ENCODE measurements around the gene AP2A2. TPM values are rescaled to one million over a fixed set of nuclear protein-coding genes. Genes with fewer than 3 reads are reported as not detected.
A peak's percentile ranks its signal among the peaks of the same experiment; 100 is the strongest.

AP2A2 gene
- total RNA-seq, 1 donor = 50.7 TPM

DNA sequence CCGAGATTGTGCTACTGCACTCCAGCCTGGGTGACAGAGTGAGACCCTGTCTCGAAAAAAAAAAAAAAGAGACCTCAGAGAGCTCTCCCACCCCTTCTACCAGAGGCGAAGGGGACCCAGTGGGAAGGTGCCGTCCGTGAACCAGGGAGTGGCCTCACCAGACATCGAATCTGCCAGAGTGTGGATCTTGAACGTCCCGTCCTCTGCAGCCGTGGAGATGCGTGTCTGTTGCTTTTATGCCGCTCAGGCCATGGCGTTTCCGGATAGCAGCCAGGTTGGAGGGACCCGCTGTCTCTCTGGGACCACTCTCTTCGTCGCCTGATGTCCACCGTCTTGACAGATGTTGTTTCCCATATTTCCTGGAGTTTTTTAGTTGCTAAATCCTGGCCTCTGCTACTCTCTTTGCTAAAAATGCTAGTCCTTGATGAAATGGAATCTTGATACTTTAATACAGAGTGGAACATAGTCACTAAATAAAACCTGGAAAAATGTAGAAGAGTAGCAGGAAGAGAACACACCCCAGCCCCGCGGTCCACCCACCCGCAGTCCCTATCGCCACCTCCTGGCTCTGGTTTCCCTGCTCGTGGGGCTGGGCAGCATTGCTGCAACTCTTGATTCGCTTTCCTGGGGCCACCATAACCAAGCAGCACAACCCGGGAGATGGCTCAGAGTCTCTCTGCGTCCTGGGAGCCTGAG, 122.9 kb downstream of the AP2A2 start:
- Histone ChIP-seq H3K9me3 (ENCODE audit: low read depth, low read length) (no peaks in the 10 kb centered on the region), H2AFZ (ENCODE audit: low read length) (no peak overlapping the region), H3K79me2 (ENCODE audit: insufficient read depth, low read length) (no peaks in the 10 kb centered on the region), H4K20me1 (ENCODE audit: insufficient read depth, low read length) (no peaks in the 10 kb centered on the region), H3K4me1 (ENCODE audit: insufficient read depth, low read length) (no peaks in the 10 kb centered on the region), H3K4me3 (ENCODE audit: insufficient read depth, low read length) (no peak overlapping the region), H3K36me3 (ENCODE audit: insufficient read depth, low read length) (no peaks in the 10 kb centered on the region), H3K4me2 (ENCODE audit: insufficient read depth, low read length) (no peak overlapping the region), H3K27ac (ENCODE audit: low read depth, low read length) (no peak overlapping the region), H3K27me3 (ENCODE audit: insufficient read depth, low read length) (peaks cover 22% of the 10 kb centered on the region)
- DNase-seq (ENCODE audit: insufficient read length, low spot score, missing footprints) = peak; percentile 85
- TF ChIP-seq, protein P1, sequence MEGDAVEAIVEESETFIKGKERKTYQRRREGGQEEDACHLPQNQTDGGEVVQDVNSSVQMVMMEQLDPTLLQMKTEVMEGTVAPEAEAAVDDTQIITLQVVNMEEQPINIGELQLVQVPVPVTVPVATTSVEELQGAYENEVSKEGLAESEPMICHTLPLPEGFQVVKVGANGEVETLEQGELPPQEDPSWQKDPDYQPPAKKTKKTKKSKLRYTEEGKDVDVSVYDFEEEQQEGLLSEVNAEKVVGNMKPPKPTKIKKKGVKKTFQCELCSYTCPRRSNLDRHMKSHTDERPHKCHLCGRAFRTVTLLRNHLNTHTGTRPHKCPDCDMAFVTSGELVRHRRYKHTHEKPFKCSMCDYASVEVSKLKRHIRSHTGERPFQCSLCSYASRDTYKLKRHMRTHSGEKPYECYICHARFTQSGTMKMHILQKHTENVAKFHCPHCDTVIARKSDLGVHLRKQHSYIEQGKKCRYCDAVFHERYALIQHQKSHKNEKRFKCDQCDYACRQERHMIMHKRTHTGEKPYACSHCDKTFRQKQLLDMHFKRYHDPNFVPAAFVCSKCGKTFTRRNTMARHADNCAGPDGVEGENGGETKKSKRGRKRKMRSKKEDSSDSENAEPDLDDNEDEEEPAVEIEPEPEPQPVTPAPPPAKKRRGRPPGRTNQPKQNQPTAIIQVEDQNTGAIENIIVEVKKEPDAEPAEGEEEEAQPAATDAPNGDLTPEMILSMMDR (IDR thresholded peaks at IDR 0.05; ENCODE audit: extremely low read depth, low read depth, low read length) = no peak

GRCh38 chr11:1049071-1049405, 123.4 kb downstream of the AP2A2 start:
- Histone ChIP-seq H3K27ac (ENCODE audit: low read depth, low read length) (no peak overlapping the region), H2AFZ (ENCODE audit: low read length) (no peak overlapping the region), H3K4me2 (ENCODE audit: insufficient read depth, low read length) (no peak overlapping the region), H3K79me2 (ENCODE audit: insufficient read depth, low read length) (no peaks in the 10 kb centered on the region), H3K36me3 (ENCODE audit: insufficient read depth, low read length) (no peaks in the 10 kb centered on the region), H3K4me3 (ENCODE audit: insufficient read depth, low read length) (no peak overlapping the region), H3K9me3 (ENCODE audit: low read depth, low read length) (no peaks in the 10 kb centered on the region), H3K27me3 (ENCODE audit: insufficient read depth, low read length) (peaks cover 25% of the 10 kb centered on the region), H4K20me1 (ENCODE audit: insufficient read depth, low read length) (no peaks in the 10 kb centered on the region), H3K4me1 (ENCODE audit: insufficient read depth, low read length) (no peaks in the 10 kb centered on the region)
- TF ChIP-seq, protein P1 (IDR thresholded peaks at IDR 0.05; ENCODE audit: extremely low read depth, low read depth, low read length) = no peak
- DNase-seq (ENCODE audit: insufficient read length, low spot score, missing footprints) = peak; percentile 54

DNA sequence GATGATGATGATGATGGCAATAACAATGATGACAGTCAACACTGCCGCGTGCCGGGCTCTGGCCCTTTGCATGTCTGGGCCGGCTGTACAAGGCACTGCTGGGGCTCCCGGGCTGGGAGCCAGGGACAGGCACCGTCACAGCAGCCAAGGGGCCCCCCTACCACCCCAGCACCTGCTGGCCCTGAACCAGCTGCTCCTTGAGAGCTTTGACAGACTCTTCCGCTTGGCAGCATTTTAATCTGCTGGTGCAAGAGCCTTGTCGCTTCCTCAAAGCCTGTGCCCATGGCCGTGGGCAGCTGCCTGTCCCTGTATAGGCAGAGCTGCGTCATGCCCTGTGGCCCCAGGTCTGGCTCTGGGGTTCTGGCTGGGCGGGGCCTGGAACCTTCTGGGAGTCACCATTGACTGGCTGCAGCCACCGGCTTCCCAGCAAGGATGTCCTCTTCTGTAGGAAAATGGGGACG, 123.8 kb downstream of the AP2A2 start:
- Histone ChIP-seq H3K27me3 (ENCODE audit: insufficient read depth, low read length) (peaks cover 25% of the 10 kb centered on the region), H2AFZ (ENCODE audit: low read length) (no peak overlapping the region), H4K20me1 (ENCODE audit: insufficient read depth, low read length) (no peaks in the 10 kb centered on the region), H3K4me1 (ENCODE audit: insufficient read depth, low read length) (no peaks in the 10 kb centered on the region), H3K27ac (ENCODE audit: low read depth, low read length) (no peak overlapping the region), H3K4me2 (ENCODE audit: insufficient read depth, low read length) (no peak overlapping the region), H3K36me3 (ENCODE audit: insufficient read depth, low read length) (no peaks in the 10 kb centered on the region), H3K9me3 (ENCODE audit: low read depth, low read length) (no peaks in the 10 kb centered on the region), H3K79me2 (ENCODE audit: insufficient read depth, low read length) (no peaks in the 10 kb centered on the region), H3K4me3 (ENCODE audit: insufficient read depth, low read length) (no peak overlapping the region)
- TF ChIP-seq, protein P1 (IDR thresholded peaks at IDR 0.05; ENCODE audit: extremely low read depth, low read depth, low read length) = no peak
- DNase-seq (ENCODE audit: insufficient read length, low spot score, missing footprints) = peak; percentile 56

DNA sequence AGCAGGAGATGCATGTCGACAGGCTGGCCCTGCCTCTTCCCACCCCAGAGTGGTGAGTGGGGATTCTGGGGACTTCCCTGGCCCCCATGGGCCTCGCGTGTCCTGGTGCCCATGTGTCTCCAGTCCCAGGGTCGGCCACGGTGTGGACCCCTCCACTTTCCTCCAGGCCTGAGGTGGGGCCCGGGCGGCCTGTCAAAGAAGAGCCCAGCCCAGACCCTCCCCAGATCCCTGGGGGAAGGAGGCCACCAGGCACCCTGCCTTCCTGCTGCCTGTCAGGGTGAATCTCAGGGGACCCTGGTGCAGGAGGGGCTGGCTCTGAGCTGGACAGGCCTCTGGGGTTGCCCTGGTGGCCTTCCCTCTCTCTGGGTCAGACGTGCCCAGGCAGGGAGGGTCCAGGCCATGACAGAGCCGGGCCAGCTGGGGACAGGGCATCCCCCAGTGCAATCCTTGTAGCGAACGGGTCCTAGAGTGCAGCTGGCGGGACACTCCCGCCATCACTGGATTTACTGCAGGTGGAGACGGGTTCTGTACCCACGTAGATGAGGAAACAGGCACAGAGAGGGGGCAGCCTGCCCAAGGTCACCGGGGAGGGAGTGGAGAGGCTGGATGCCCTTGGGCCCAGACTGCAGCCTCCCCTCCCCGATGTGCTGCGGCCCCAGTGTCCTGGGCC, 124.4 kb downstream of the AP2A2 start:
- Histone ChIP-seq H3K27me3 (ENCODE audit: insufficient read depth, low read length) (peaks cover 25% of the 10 kb centered on the region), H3K4me3 (ENCODE audit: insufficient read depth, low read length) (no peak overlapping the region), H3K4me2 (ENCODE audit: insufficient read depth, low read length) (no peak overlapping the region), H3K79me2 (ENCODE audit: insufficient read depth, low read length) (no peaks in the 10 kb centered on the region), H2AFZ (ENCODE audit: low read length) (no peak overlapping the region), H3K27ac (ENCODE audit: low read depth, low read length) (no peak overlapping the region), H3K36me3 (ENCODE audit: insufficient read depth, low read length) (no peaks in the 10 kb centered on the region), H3K4me1 (ENCODE audit: insufficient read depth, low read length) (no peaks in the 10 kb centered on the region), H3K9me3 (ENCODE audit: low read depth, low read length) (no peaks in the 10 kb centered on the region), H4K20me1 (ENCODE audit: insufficient read depth, low read length) (no peaks in the 10 kb centered on the region)
- TF ChIP-seq, protein P1 (IDR thresholded peaks at IDR 0.05; ENCODE audit: extremely low read depth, low read depth, low read length) = no peak
- DNase-seq (ENCODE audit: insufficient read length, low spot score, missing footprints) = peak; percentile 59
